HCT116 (cell line): ENCODE measurements around the gene GUCY2C. TPM values are rescaled to one million over a fixed set of nuclear protein-coding genes. Genes with fewer than 3 reads are reported as not detected.

Experiments
- ATAC-seq: fragments of 200-7000 bp; cut with Tn5 transposase; 2 replicates; pipeline ENCODE4 v1.9.1; 2020; ENCODE audit warnings: mild to moderate bottlenecking, moderate library complexity
- BruUV-seq: library from RNA; stranded (reverse); fragments of 400-500 nt; replicated peaks from 2 replicates; lab custom pipeline; 2021; lab: Mats Ljungman, UMichigan
- CTCF ChIA-PET: fragments of 300-600 bp; sonication (Branson Sonifier 250); formaldehyde crosslinking; loops from one replicate; lab custom pipeline; 2021; ENCODE audit warnings: antibody characterized with exemption; lab: Charles Lee
- POLR2A ChIA-PET: fragments of 300-600, 350-600 bp; sonication (Branson Sonifier 250); formaldehyde crosslinking; loops from one replicate; lab custom pipeline; 2021; ENCODE audit warnings: antibody characterized with exemption; lab: Charles Lee
- RAD21 ChIA-PET, 2 experiments: fragments of 300-600 bp; sonication (Branson Sonifier 250); formaldehyde crosslinking; loops; one replicate each; lab custom pipeline; 2023; ENCODE audit warnings: low total read pairs in 2 of 2; ENCODE audit not compliant: uncharacterized antibody in 2 of 2, unreplicated experiment in 2 of 2, low non-redundant PET in 1 of 2; lab: Charles Lee
- DNase-seq: peaks from one replicate; pipeline ENCODE4 v3.0.0-alpha.2; 2010; ENCODE audit warnings: low read depth, low spot score
- H2AFZ ChIP-seq: fragments of 200-600 bp; shearing (Covaris generic), sonication (generic); 2 replicates; pipeline ENCODE4 v1.6.1; 2017; ENCODE audit warnings: low read depth, mixed run types, mixed read lengths, antibody characterized with exemption, low read length; ENCODE audit not compliant: poor library complexity, severe bottlenecking
- H3K27ac ChIP-seq: 2 replicates; pipeline ENCODE4 v1.5.1; 2012; ENCODE audit warnings: low read depth, low read length
- H3K27me3 ChIP-seq: fragments of 200-600 bp; sonication (generic); 2 replicates; pipeline ENCODE4 v1.6.1; 2016; ENCODE audit warnings: mixed run types, low read length, mixed read lengths; ENCODE audit not compliant: insufficient read depth
- H3K36me3 ChIP-seq, 2 experiments: fragments of 200-500 bp in 1 of 2; fragments of 200-600 bp in 1 of 2; sonication (Bioruptor generic) in 1 of 2; sonication (generic) in 1 of 2; 2 replicates each; pipeline versions ENCODE4 v1.5.1 to v1.6.1; 2014 to 2016; ENCODE audit warnings: low read length in 2 of 2, inconsistent platforms in 1 of 2, mixed read lengths in 1 of 2, mixed run types in 1 of 2; ENCODE audit not compliant: insufficient read depth in 2 of 2, control insufficient read depth in 1 of 2
- H3K4me1 ChIP-seq, 2 experiments: fragments of 200-600 bp in 1 of 2; sonication (generic) in 1 of 2; 2 replicates each; pipeline versions ENCODE4 v1.5.1 to v1.6.1; 2012 to 2017; ENCODE audit warnings: low read length in 2 of 2, inconsistent platforms in 1 of 2, mild to moderate bottlenecking in 1 of 2, mixed read lengths in 1 of 2, mixed run types in 1 of 2, moderate library complexity in 1 of 2; ENCODE audit not compliant: insufficient read depth in 2 of 2, control insufficient read depth in 1 of 2
- H3K4me2 ChIP-seq: fragments of 200-600 bp; sonication (generic); 2 replicates; pipeline ENCODE4 v1.6.1; 2017; ENCODE audit warnings: mixed run types, low read length, mixed read lengths
- H3K4me3 ChIP-seq, 2 experiments: fragments of 200-600 bp in 1 of 2; sonication (generic) in 1 of 2; replicated peaks in 1 of 2; 2 replicates each; pipeline ENCODE4 v1.5.1; 2011 to 2016; ENCODE audit warnings: low read length in 2 of 2, control low read depth in 1 of 2, low read depth in 1 of 2, mild to moderate bottlenecking in 1 of 2, mixed read lengths in 1 of 2, mixed run types in 1 of 2
- H3K79me2 ChIP-seq: fragments of 200-600 bp; sonication (generic); 2 replicates; pipeline ENCODE4 v1.6.1; 2017; ENCODE audit warnings: mild to moderate bottlenecking, mixed run types, low read length, moderate library complexity, mixed read lengths; ENCODE audit not compliant: insufficient read depth
- H3K9ac ChIP-seq: fragments of 200-600 bp; sonication (generic); 2 replicates; pipeline ENCODE4 v1.6.1; 2016; ENCODE audit warnings: low read length, mixed read lengths
- H3K9me2 ChIP-seq: fragments of 200-600 bp; sonication (generic), shearing (Covaris generic); 2 replicates; pipeline ENCODE4 v1.6.1; 2017; ENCODE audit warnings: mixed run types, mild to moderate bottlenecking, moderate library complexity; ENCODE audit not compliant: insufficient read depth
- H3K9me3 ChIP-seq, 2 experiments: fragments of 200-500 bp in 1 of 2; fragments of 200-600 bp in 1 of 2; sonication (Bioruptor generic) in 1 of 2; sonication (generic) in 1 of 2; 2 replicates each; pipeline ENCODE4 v1.6.1; 2014 to 2017; ENCODE audit warnings: low read length in 2 of 2, mixed read lengths in 2 of 2, inconsistent platforms in 1 of 2, low read depth in 1 of 2, mild to moderate bottlenecking in 1 of 2, mixed run types in 1 of 2, moderate library complexity in 1 of 2; ENCODE audit not compliant: control insufficient read depth in 1 of 2, insufficient read depth in 1 of 2
- H4K20me1 ChIP-seq: fragments of 200-600 bp; sonication (generic), shearing (Covaris generic); 2 replicates; pipeline ENCODE4 v1.6.1; 2017; ENCODE audit warnings: mixed run types, mild to moderate bottlenecking, moderate library complexity; ENCODE audit not compliant: insufficient read depth
- CEBPB ChIP-seq: IDR thresholded peaks from 2 replicates; pipeline ENCODE4 v1.6.1; 2012; ENCODE audit warnings: low read depth
- EGR1 ChIP-seq: IDR thresholded peaks from 2 replicates; pipeline ENCODE4 v1.6.1; 2012; ENCODE audit warnings: low read depth
- EZH2phosphoT487 ChIP-seq: fragments of 200-600 bp; IDR thresholded peaks from 2 replicates; pipeline ENCODE4 v1.6.1; 2018; ENCODE audit warnings: antibody characterized with exemption, borderline replicate concordance
- MAX ChIP-seq: IDR thresholded peaks from 2 replicates; pipeline ENCODE4 v1.6.1; 2012
- POLR2AphosphoS5 ChIP-seq: IDR thresholded peaks from 2 replicates; pipeline ENCODE4 v1.6.1; 2011; ENCODE audit warnings: mild to moderate bottlenecking, low read depth, low read length, moderate library complexity
- TCF7L2 ChIP-seq: IDR thresholded peaks from 2 replicates; pipeline ENCODE4 v1.7.0; 2011; ENCODE audit warnings: borderline replicate concordance, inconsistent platforms; ENCODE audit not compliant: insufficient read depth, insufficient read length; ENCODE audit errors: extremely low read depth
- YY1 ChIP-seq: IDR thresholded peaks from 2 replicates; pipeline ENCODE4 v1.6.1; 2011; ENCODE audit warnings: low read length, low read depth, moderate library complexity, mild to moderate bottlenecking; ENCODE audit not compliant: insufficient replicate concordance; ENCODE audit errors: extremely low read depth
- ZFX ChIP-seq: fragments of 450-650 bp; IDR thresholded peaks from 2 replicates; pipeline ENCODE4 v1.6.1; 2017
- ZNF274 ChIP-seq: fragments of 200-500 bp; sonication (Bioruptor generic); IDR thresholded peaks from 2 replicates; pipeline ENCODE4 v1.6.1; 2014; ENCODE audit warnings: mild to moderate bottlenecking, low read depth, low read length, inconsistent platforms
- intact Hi-C: fragments of 100-400 bp; cut with micrococcal nuclease; formaldehyde crosslinking; loops from 2 replicates; pipeline ENCODE4 v1.10.0; 2022
- total RNA-seq: library from RNA; stranded (reverse); gene quantifications from one replicate; pipeline ENCODE4 v1.2.1, GENCODE V29; 2021; ENCODE audit not compliant: unreplicated experiment

Gene GUCY2C
- total RNA-seq, 1 experiment from 2014 or later: not detected

GRCh38 chr12:14681190-14681589, 15.2 kb downstream of the GUCY2C start:
- BruUV-seq: no TSS peak
- intact Hi-C loops: no loop called here
- Histone ChIP-seq H3K27me3 (no peaks in the 10 kb centered on the region), H3K36me3 (no peaks in the 10 kb centered on the region), H2AFZ (no peak overlapping the region), H4K20me1 (no peaks in the 10 kb centered on the region), H3K27ac (no peak overlapping the region), H3K4me3 (no peak overlapping the region), H3K4me1 (no peaks in the 10 kb centered on the region), H3K4me2 (no peak overlapping the region), H3K9ac (no peak overlapping the region), H3K9me2 (no peaks in the 10 kb centered on the region), H3K79me2 (no peaks in the 10 kb centered on the region), H3K9me3 (no peaks in the 10 kb centered on the region)
- ChIA-PET RAD21 (no interaction called here), POLR2A (no interaction called here), CTCF (no interaction called here)
- DNase-seq (no peak), ATAC-seq (no peak)
- no peak for TF ChIP-seq YY1
- no peak for TF ChIP-seq ZNF274
- no peak for TF ChIP-seq EZH2phosphoT487
- TF ChIP-seq POLR2AphosphoS5: no peak
- TF ChIP-seq TCF7L2: no peak
- no peak for TF ChIP-seq MAX
- TF ChIP-seq ZFX: no peak
- no peak for TF ChIP-seq EGR1
- no peak for TF ChIP-seq CEBPB

GRCh38 chr12:14678547-14679150, 17.8 kb downstream of the GUCY2C start:
- no TSS peak for BruUV-seq
- ChIA-PET CTCF (no interaction called here), RAD21 (no interaction called here), POLR2A (no interaction called here)
- no peaks in the 10 kb centered on the region for H3K4me1 ChIP-seq
- H3K9ac ChIP-seq: no peak overlapping the region
- no peak overlapping the region for H3K4me2 ChIP-seq
- no peaks in the 10 kb centered on the region for H3K9me2 ChIP-seq
- H3K9me3 ChIP-seq: no peaks in the 10 kb centered on the region
- no peaks in the 10 kb centered on the region for H3K36me3 ChIP-seq
- intact Hi-C loops: no loop called here
- no peaks in the 10 kb centered on the region for H3K79me2 ChIP-seq
- H3K4me3 ChIP-seq: no peak overlapping the region
- no peak overlapping the region for H3K27ac ChIP-seq
- no peak for ATAC-seq
- no peaks in the 10 kb centered on the region for H4K20me1 ChIP-seq
- no peak overlapping the region for H2AFZ ChIP-seq
- no peaks in the 10 kb centered on the region for H3K27me3 ChIP-seq
- DNase-seq: no peak
- TF ChIP-seq POLR2AphosphoS5: no peak
